H9 (cell line): ENCODE data around the gene SRD5A3. TPM values are rescaled to one million over a fixed set of nuclear protein-coding genes. Genes with fewer than 3 reads are reported as not detected.

Source experiments
- DNase-seq: peaks from one replicate; pipeline ENCODE4 v3.0.0-alpha.2; 2017
- H2AFZ ChIP-seq: one replicate; pipeline ENCODE4 v1.6.1; 2013; ENCODE audit warnings: mild to moderate bottlenecking, low read length, control low read depth, moderate library complexity
- H2AK5ac ChIP-seq: 2 replicates; pipeline ENCODE4 v1.6.1; 2013; ENCODE audit warnings: low read length, control low read depth, mixed read lengths; ENCODE audit not compliant: insufficient read length
- H2BK120ac ChIP-seq: one replicate; pipeline ENCODE4 v1.6.1; 2013; ENCODE audit warnings: low read depth, mild to moderate bottlenecking, low read length, control low read depth, inconsistent platforms; ENCODE audit not compliant: poor library complexity, severe bottlenecking
- H2BK12ac ChIP-seq: 2 replicates; pipeline ENCODE4 v1.6.1; 2013; ENCODE audit warnings: low read length, control low read depth, mixed read lengths, low read depth; ENCODE audit not compliant: insufficient read length
- H2BK15ac ChIP-seq: 2 replicates; pipeline ENCODE4 v1.6.1; 2013; ENCODE audit warnings: low read depth, low read length, control low read depth
- H2BK20ac ChIP-seq: one replicate; pipeline ENCODE4 v1.6.1; 2013; ENCODE audit warnings: low read depth, mild to moderate bottlenecking, low read length, control low read depth, inconsistent platforms; ENCODE audit not compliant: poor library complexity, severe bottlenecking
- H2BK5ac ChIP-seq: 2 replicates; pipeline ENCODE4 v1.6.1; 2013; ENCODE audit warnings: low read length, control low read depth, mixed read lengths; ENCODE audit not compliant: insufficient read length
- H3K14ac ChIP-seq: 2 replicates; pipeline ENCODE4 v1.6.1; 2013; ENCODE audit warnings: low read length, control low read depth; ENCODE audit not compliant: insufficient read depth
- H3K18ac ChIP-seq: 2 replicates; pipeline ENCODE4 v1.6.1; 2013; ENCODE audit warnings: low read depth, mild to moderate bottlenecking, mixed read lengths, low read length, control low read depth; ENCODE audit not compliant: insufficient read length
- H3K23ac ChIP-seq: 2 replicates; pipeline ENCODE4 v1.6.1; 2013; ENCODE audit warnings: low read length, control low read depth, mixed read lengths, low read depth; ENCODE audit not compliant: insufficient read length
- H3K23me2 ChIP-seq: 2 replicates; pipeline ENCODE4 v1.6.1; 2013; ENCODE audit warnings: low read depth, mild to moderate bottlenecking, mixed read lengths, low read length, control low read depth; ENCODE audit not compliant: insufficient read length, poor library complexity, severe bottlenecking
- H3K27ac ChIP-seq: 2 replicates; pipeline ENCODE4 v1.5.1; 2013; ENCODE audit warnings: low read length, control low read depth, mixed read lengths, low read depth; ENCODE audit not compliant: insufficient read length
- H3K27me3 ChIP-seq: 2 replicates; pipeline ENCODE4 v1.6.1; 2013; ENCODE audit warnings: low read length, control low read depth, inconsistent platforms; ENCODE audit not compliant: insufficient read depth
- H3K4ac ChIP-seq: 2 replicates; pipeline ENCODE4 v1.6.1; 2013; ENCODE audit warnings: low read depth, mild to moderate bottlenecking, control low read depth, inconsistent platforms, low read length, moderate library complexity
- H3K4me1 ChIP-seq: 2 replicates; pipeline ENCODE4 v1.6.1; 2013; ENCODE audit warnings: low read length, control low read depth, inconsistent platforms; ENCODE audit not compliant: insufficient read depth
- H3K4me2 ChIP-seq: 2 replicates; pipeline ENCODE4 v1.6.1; 2013; ENCODE audit warnings: low read length, control low read depth, mixed read lengths; ENCODE audit not compliant: insufficient read length, insufficient read depth
- H3K56ac ChIP-seq: 2 replicates; pipeline ENCODE4 v1.6.1; 2013; ENCODE audit warnings: low read depth, mild to moderate bottlenecking, mixed read lengths, low read length, control low read depth; ENCODE audit not compliant: insufficient read length
- H3K79me1 ChIP-seq: 2 replicates; pipeline ENCODE4 v1.6.1; 2013; ENCODE audit warnings: low read depth, mild to moderate bottlenecking, moderate library complexity, low read length, control low read depth, inconsistent platforms; ENCODE audit not compliant: insufficient read depth, poor library complexity, severe bottlenecking
- H3K79me2 ChIP-seq: 2 replicates; pipeline ENCODE4 v1.6.1; 2013; ENCODE audit warnings: low read length, control low read depth, inconsistent platforms; ENCODE audit not compliant: insufficient read depth
- H3K9ac ChIP-seq: 2 replicates; pipeline ENCODE4 v1.6.1; 2013; ENCODE audit warnings: low read length, control low read depth, mixed read lengths; ENCODE audit not compliant: insufficient read length; ENCODE audit errors: extremely low read depth
- H3K9me3 ChIP-seq: one replicate; pipeline ENCODE4 v1.6.1; 2013; ENCODE audit warnings: low read depth, low read length, inconsistent platforms; ENCODE audit not compliant: control insufficient read depth
- H3T11ph ChIP-seq: one replicate; pipeline ENCODE4 v1.6.1; 2013; ENCODE audit warnings: mild to moderate bottlenecking, low read length, control low read depth, inconsistent platforms
- H4K20me1 ChIP-seq: one replicate; pipeline ENCODE4 v1.6.1; 2013; ENCODE audit not compliant: control insufficient read depth, insufficient read length, insufficient read depth
- H4K5ac ChIP-seq: 2 replicates; pipeline ENCODE4 v1.6.1; 2013; ENCODE audit warnings: low read depth, mild to moderate bottlenecking, mixed read lengths, low read length, control low read depth; ENCODE audit not compliant: insufficient read length
- H4K8ac ChIP-seq: replicated peaks from 2 replicates; pipeline ENCODE4 v1.6.1; 2013; ENCODE audit warnings: low read length, control low read depth, mixed read lengths, low read depth; ENCODE audit not compliant: insufficient read length
- H4K91ac ChIP-seq: 2 replicates; pipeline ENCODE4 v1.6.1; 2013; ENCODE audit warnings: low read depth, mild to moderate bottlenecking, moderate library complexity, mixed read lengths, low read length, control low read depth; ENCODE audit not compliant: insufficient read length
- H3K27ac Mint-ChIP-seq, 3 experiments: 2 replicates in 2 of 3; 3 replicates in 1 of 3; pipeline ENCODE4 v1.8.0; 2020 to 2021; ENCODE audit warnings: mixed read lengths in 3 of 3, mild to moderate bottlenecking in 1 of 3, moderate library complexity in 1 of 3
- H3K27me3 Mint-ChIP-seq: 2 replicates; pipeline ENCODE4 v1.8.0; 2021; ENCODE audit warnings: low read depth, mild to moderate bottlenecking, moderate library complexity, mixed read lengths
- H3K36me3 Mint-ChIP-seq, 3 experiments: 2 replicates in 2 of 3; 3 replicates in 1 of 3; pipeline ENCODE4 v1.8.0; 2020 to 2021; ENCODE audit warnings: low read depth in 3 of 3, mixed read lengths in 3 of 3; ENCODE audit not compliant: insufficient read depth in 1 of 3
- H3K4me1 Mint-ChIP-seq, 2 experiments: 2 replicates each; pipeline ENCODE4 v1.8.0; 2020; ENCODE audit warnings: mixed read lengths in 2 of 2
- H3K4me3 Mint-ChIP-seq, 2 experiments: 2 replicates in 1 of 2; 3 replicates in 1 of 2; pipeline ENCODE4 v1.8.0; 2020 to 2021; ENCODE audit warnings: mild to moderate bottlenecking in 2 of 2, mixed read lengths in 2 of 2, moderate library complexity in 1 of 2
- H3K9me3 Mint-ChIP-seq, 2 experiments: 2 replicates in 1 of 2; 3 replicates in 1 of 2; pipeline ENCODE4 v1.8.0; 2020; ENCODE audit warnings: mild to moderate bottlenecking in 2 of 2, mixed read lengths in 2 of 2, moderate library complexity in 1 of 2
- WGBS: extraction: QIAGEN DNeasy Blood & Tissue Kit; methylation state at CpG from one replicate; pipeline ENCODE4 v1.1.7; 2013; ENCODE audit warnings: missing lambda C conversion rate, low lambda C conversion rate, mixed read lengths; ENCODE audit not compliant: insufficient read length; ENCODE audit errors: extremely low coverage; 5-methylcytosine and 5-hydroxymethylcytosine counted together
- total RNA-seq: library from RNA; stranded (reverse); gene quantifications from 2 replicates; pipeline ENCODE4 v1.2.1, GENCODE V29; 2021
- TF ChIP-seq, protein P1 (sequence below): fragments of 200-600 bp; sonication (generic); conservative IDR thresholded peaks from 3 replicates; pipeline ENCODE4 v1.8.0; 2021; ENCODE audit warnings: antibody characterized with exemption, mild to moderate bottlenecking

The SRD5A3 gene
- total RNA-seq, 1 experiment from 2014 or later: 35.0 TPM

- WGBS: no CpG with 5 or more reads among the region's 2 CpGs
- H3K18ac ChIP-seq: no peak overlapping the region
- no peak overlapping the region for H2AK5ac ChIP-seq
- no peak overlapping the region for H3K9ac ChIP-seq
- H3K4me3 Mint-ChIP-seq: no peak overlapping the region
- no peaks in the 10 kb centered on the region for H3K79me1 ChIP-seq
- H2BK15ac ChIP-seq: no peak overlapping the region
- H3K23ac ChIP-seq: no peak overlapping the region
- no peaks in the 10 kb centered on the region for H3K27me3 Mint-ChIP-seq
- H3K27ac Mint-ChIP-seq: no peak overlapping the region
- H3K36me3 Mint-ChIP-seq: peaks cover 30 to 39% (median 39%) of the 10 kb centered on the region in 3 experiments
- no peak overlapping the region for H2AFZ ChIP-seq
- H3K9me3 ChIP-seq: no peaks in the 10 kb centered on the region
- no peaks in the 10 kb centered on the region for H3K9me3 Mint-ChIP-seq
- no peaks in the 10 kb centered on the region for H4K20me1 ChIP-seq
- H3K4me1 Mint-ChIP-seq: peaks cover 13 to 19% of the 10 kb centered on the region in 2 experiments
- no peak overlapping the region for H4K8ac ChIP-seq
- no peak overlapping the region for H2BK5ac ChIP-seq
- H3K4ac ChIP-seq: no peak overlapping the region
- no peak overlapping the region for H3K14ac ChIP-seq
- TF ChIP-seq, protein P1, sequence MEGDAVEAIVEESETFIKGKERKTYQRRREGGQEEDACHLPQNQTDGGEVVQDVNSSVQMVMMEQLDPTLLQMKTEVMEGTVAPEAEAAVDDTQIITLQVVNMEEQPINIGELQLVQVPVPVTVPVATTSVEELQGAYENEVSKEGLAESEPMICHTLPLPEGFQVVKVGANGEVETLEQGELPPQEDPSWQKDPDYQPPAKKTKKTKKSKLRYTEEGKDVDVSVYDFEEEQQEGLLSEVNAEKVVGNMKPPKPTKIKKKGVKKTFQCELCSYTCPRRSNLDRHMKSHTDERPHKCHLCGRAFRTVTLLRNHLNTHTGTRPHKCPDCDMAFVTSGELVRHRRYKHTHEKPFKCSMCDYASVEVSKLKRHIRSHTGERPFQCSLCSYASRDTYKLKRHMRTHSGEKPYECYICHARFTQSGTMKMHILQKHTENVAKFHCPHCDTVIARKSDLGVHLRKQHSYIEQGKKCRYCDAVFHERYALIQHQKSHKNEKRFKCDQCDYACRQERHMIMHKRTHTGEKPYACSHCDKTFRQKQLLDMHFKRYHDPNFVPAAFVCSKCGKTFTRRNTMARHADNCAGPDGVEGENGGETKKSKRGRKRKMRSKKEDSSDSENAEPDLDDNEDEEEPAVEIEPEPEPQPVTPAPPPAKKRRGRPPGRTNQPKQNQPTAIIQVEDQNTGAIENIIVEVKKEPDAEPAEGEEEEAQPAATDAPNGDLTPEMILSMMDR: no peak
- no peak overlapping the region for H3K27ac ChIP-seq
- H3K56ac ChIP-seq: no peak overlapping the region
- DNase-seq: no peak
- H2BK120ac ChIP-seq: no peak overlapping the region
- 0 out of 2 replicates have a peak, but pooled peaks cover 2% of the 10 kb centered on the region for H3K4me1 ChIP-seq
- H3T11ph ChIP-seq: no peak overlapping the region
- H4K5ac ChIP-seq: no peak overlapping the region
- H3K4me2 ChIP-seq: no peak overlapping the region
- no peaks in the 10 kb centered on the region for H3K27me3 ChIP-seq
- H2BK12ac ChIP-seq: no peak overlapping the region
- H3K79me2 ChIP-seq: peaks cover 37% of the 10 kb centered on the region; the same call in 1 of the 2 replicates
- no peaks in the 10 kb centered on the region for H3K23me2 ChIP-seq
- H2BK20ac ChIP-seq: no peak overlapping the region
- no peak overlapping the region for H4K91ac ChIP-seq
Observed at GRCh38 chr4:55406545-55406944, 60.5 kb downstream of the SRD5A3 start.
